ENCODE data around the gene ALPK3.

GRCh38 chr15:84810073-84810840 is 6.9 kb upstream of the ALPK3 start:
- TF ChIP-seq CTCF (IDR thresholded peaks at IDR 0.05), result no peak
- TF ChIP-seq EP300 (IDR thresholded peaks at IDR 0.05), result no peak
- no peak for TF ChIP-seq POLR2AphosphoS5 (IDR thresholded peaks at IDR 0.05)
